Forelimb muscle (tissue), 1 donor: ENCODE measurements around the gene TMEM143. TPM values are rescaled to one million over a fixed set of nuclear protein-coding genes. Genes with fewer than 3 reads are reported as not detected.
"Not testable (repeated sequence)": the region's sequence is repeated elsewhere in the genome, so short reads cannot be mapped to it uniquely, and the experiment has no call there.

Experiments
- DNase-seq: peaks from one replicate; pipeline ENCODE4 v3.0.0-alpha.2; 2013; ENCODE audit warnings: low read depth
- polyA plus RNA-seq: library from polyadenylated mRNA; unstranded; fragments of 120-200 nt; gene quantifications from one replicate; pipeline ENCODE4 v1.2.1, GENCODE V29; 2013; ENCODE audit not compliant: insufficient read length

The TMEM143 gene
- polyA plus RNA-seq, result 18.6 TPM

GRCh38 chr19:48363810-48364597 is at the start of gene TMEM143, which contains the start of gene SYNGR4:
TSS of gene TMEM143 (minus strand) at chr19:48363940. CDS start at chr19:48363920, 20 bp downstream.
TSS of gene SYNGR4 (plus strand) at chr19:48364367. CDS start at chr19:48365843, 1,476 bp downstream.
- DNase-seq, result peak; percentile 100

GRCh38 chr19:48405850-48406249 is 42.1 kb upstream of the TMEM143 start:
- no peak for DNase-seq

- DNase-seq, result no peak
Observed at GRCh38 chr19:48405010-48405659, 41.4 kb upstream of the TMEM143 start.

- no peak for DNase-seq
Observed at GRCh38 chr19:48403606-48404005, 39.9 kb upstream of the TMEM143 start.

GRCh38 chr19:48401287-48401686 is 37.5 kb upstream of the TMEM143 start:
- DNase-seq, result no peak

GRCh38 chr19:48400018-48400742 is 36.4 kb upstream of the TMEM143 start:
- DNase-seq, result no peak

GRCh38 chr19:48398375-48399235 is 34.9 kb upstream of the TMEM143 start:
- DNase-seq, result peak; percentile 38

- no peak for DNase-seq
Observed at GRCh38 chr19:48398102-48398374, 34.3 kb upstream of the TMEM143 start.

- no peak for DNase-seq
Observed at GRCh38 chr19:48397263-48398101, 33.7 kb upstream of the TMEM143 start.

- DNase-seq, result no peak
Observed at GRCh38 chr19:48396824-48397176, 33.1 kb upstream of the TMEM143 start.

GRCh38 chr19:48396016-48396823 is 32.5 kb upstream of the TMEM143 start:
- DNase-seq, result no peak

- no peak for DNase-seq
Observed at GRCh38 chr19:48395499-48395898, 31.8 kb upstream of the TMEM143 start.

- no peak for DNase-seq
Observed at GRCh38 chr19:48395170-48395455, 31.4 kb upstream of the TMEM143 start.

- DNase-seq, result no peak
Observed at GRCh38 chr19:48394331-48395169, 30.8 kb upstream of the TMEM143 start.

- DNase-seq, result no peak
Observed at GRCh38 chr19:48393559-48394330, 30.0 kb upstream of the TMEM143 start, which contains the start of gene GRIN2D. TSS of gene GRIN2D (plus strand) at chr19:48393668. CDS start at chr19:48398393, 4,725 bp downstream.

- no peak for DNase-seq
Observed at GRCh38 chr19:48392860-48393558, 29.3 kb upstream of the TMEM143 start.

- DNase-seq, result not testable (repeated sequence)
Observed at GRCh38 chr19:48392006-48392344, 28.2 kb upstream of the TMEM143 start.
